Measurements from ENCODE around the gene KIR2DL4.
"Not testable (repeated sequence)": the region's sequence is repeated elsewhere in the genome, so short reads cannot be mapped to it uniquely, and the experiment has no call there.

The KIR2DL4 gene

DNA sequence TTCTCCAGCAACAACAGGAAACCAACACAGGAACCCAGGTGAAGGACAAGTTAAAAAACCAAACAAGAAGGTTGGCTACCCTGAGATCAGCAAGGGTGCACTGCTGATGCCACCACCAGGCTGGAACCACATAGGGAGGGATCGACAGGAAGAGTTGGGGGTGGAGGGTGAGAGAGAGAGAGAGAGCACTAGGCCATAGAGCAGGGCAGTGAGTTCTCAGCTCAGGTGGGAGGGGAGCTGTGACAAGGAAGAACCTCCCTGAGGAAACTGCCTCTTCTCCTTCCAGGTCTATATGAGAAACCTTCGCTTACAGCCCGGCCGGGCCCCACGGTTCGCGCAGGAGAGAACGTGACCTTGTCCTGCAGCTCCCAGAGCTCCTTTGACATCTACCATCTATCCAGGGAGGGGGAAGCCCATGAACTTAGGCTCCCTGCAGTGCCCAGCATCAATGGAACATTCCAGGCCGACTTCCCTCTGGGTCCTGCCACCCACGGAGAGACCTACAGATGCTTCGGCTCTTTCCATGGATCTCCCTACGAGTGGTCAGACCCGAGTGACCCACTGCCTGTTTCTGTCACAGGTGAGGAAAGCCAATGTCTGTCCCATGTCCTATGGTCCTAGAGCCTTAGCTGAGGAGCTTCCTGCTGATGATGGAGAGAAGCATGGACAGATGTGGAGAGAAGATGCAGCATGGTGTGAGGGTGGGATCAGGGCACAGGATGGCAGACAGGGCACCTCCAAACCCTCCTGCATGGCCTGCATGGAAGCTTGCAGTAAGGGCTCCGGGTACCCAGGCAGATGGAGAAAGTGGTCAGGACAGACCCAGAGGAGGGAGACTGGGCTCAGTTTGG, 2.5 kb downstream of the KIR2DL4 start:
- no peak for DNase-seq

DNA sequence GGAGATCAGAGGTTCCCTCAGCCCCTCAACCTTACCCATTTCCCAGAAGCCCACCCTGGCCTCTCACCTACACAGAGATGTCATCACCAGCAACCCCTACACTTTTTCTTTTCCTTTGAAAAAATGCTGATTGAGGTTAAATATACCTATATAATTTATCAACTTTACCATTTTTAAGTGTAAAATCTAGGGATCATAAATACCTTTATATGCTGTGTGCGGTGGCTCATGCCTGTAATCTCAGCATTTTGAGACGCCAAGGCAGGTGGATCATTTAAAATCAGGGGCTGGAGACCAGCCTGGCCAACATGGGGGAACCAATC, 3.1 kb downstream of the KIR2DL4 start:
- no peak for DNase-seq

- not testable (repeated sequence) for DNase-seq
Observed at GRCh38 chr19:54814571-54814970, 11.2 kb downstream of the KIR2DL4 start.

GRCh38 chr19:54816251-54816650, 12.8 kb downstream of the KIR2DL4 start, which contains the start of gene KIR3DL1:
Gene KIR3DL1 (plus strand): TSS chr19:54816468.
- DNase-seq = not testable (repeated sequence)

GRCh38 chr19:54817670-54818536, 14.5 kb downstream of the KIR2DL4 start:
- DNase-seq = no peak

- DNase-seq = not testable (repeated sequence)
Observed at GRCh38 chr19:54824416-54824815, 21.0 kb downstream of the KIR2DL4 start.

GRCh38 chr19:54825326-54825725, 21.9 kb downstream of the KIR2DL4 start:
- not testable (repeated sequence) for DNase-seq

DNA sequence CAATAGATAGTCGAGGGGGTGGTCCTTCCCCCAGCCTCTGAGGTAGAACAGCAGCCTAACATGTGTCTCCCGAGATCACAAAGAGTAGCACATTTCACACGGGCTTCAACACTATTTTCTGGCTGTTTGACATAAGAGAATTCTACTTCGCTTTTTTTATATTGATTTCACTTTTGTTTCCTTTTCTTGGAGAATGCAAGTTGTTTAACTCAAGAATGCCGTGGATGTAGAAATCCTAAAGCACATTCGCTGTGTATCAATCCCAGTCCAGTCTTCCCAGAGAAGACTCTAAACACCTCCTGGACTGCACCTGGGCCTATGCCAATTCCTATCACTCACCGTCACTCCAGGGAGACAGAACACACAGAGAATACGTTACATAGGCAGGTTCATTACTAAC, 24.7 kb downstream of the KIR2DL4 start:
- DNase-seq = not testable (repeated sequence)

DNA sequence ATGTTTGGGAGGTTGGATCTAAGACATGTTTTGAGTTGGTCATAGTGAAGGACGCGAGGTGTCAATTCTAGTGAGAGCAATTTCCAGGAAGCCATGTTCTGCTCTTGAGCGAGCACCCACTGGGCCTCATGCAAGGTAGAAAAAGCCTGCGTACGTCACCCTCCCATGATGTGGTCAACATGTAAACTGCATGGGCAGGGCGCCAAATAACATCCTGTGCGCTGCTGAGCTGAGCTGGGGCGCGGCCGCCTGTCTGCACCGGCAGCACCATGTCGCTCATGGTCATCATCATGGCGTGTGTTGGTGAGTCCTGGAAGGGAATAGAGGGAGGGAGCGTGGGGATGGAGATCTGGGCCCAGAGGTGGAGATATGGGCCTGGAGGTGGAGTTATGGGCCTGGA, 29.1 kb downstream of the KIR2DL4 start, which contains the start of gene KIR2DS4:
TSS of gene KIR2DS4 (plus strand) at position 181 of the 400 bp plus-strand sequence.
- not testable (repeated sequence) for DNase-seq

GRCh38 chr19:54835126-54835525, 31.7 kb downstream of the KIR2DL4 start:
- DNase-seq = not testable (repeated sequence)

GRCh38 chr19:54837522-54837921, 34.1 kb downstream of the KIR2DL4 start:
- not testable (repeated sequence) for DNase-seq

DNA sequence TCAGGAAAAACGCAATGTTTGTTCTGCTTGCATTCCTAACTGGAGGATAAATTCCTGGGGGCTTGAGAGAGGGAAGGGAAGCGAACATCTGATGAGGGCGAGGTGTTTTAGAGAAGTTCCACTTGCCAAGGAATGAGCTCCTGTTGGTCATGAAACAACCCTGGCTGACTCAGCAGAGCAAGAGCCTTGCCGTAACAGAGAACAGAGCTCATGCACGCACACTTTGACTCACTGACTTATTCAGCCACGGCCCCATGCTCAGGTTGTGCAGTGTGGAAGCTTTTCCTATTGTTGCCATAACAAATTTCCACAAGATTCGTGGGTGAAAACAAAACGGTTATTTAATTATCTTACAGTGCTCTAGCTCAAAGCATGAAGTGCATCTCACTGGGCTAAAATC, 39.8 kb downstream of the KIR2DL4 start:
- not testable (repeated sequence) for DNase-seq

GRCh38 chr19:54850061-54850640, 46.7 kb downstream of the KIR2DL4 start, which contains the start of gene KIR3DL2:
Gene KIR3DL2 (plus strand): TSS chr19:54850443. CDS start chr19:54850476, 33 bp downstream.
- DNase-seq = not testable (repeated sequence)

- DNase-seq = no peak
Observed at GRCh38 chr19:54850930-54851329, 47.5 kb downstream of the KIR2DL4 start.

- no peak for DNase-seq
Observed at GRCh38 chr19:54851353-54851752, 47.9 kb downstream of the KIR2DL4 start.

GRCh38 chr19:54855241-54855640, 51.8 kb downstream of the KIR2DL4 start:
- DNase-seq = not testable (repeated sequence)

- not testable (repeated sequence) for DNase-seq
Observed at GRCh38 chr19:54858476-54858875, 55.1 kb downstream of the KIR2DL4 start.

DNA sequence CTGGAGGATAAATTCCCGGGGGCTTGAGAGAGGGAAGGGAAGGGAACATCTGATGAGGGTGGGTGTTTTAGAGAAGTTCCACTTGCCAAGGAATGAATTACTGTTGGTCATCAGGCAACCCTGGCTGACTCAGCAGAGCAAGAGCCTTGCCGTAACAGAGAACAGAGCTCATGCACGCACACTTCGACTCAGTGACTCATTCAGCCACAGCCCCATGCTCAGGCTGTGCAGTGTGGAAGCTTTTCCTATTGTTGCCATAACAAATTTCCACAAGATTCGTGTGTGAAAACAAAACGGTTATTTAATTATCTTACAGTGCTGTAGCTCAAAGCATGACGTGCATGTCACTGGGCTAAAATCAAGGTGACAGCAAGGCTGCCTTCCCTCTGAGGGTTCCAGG, 56.0 kb downstream of the KIR2DL4 start:
- not testable (repeated sequence) for DNase-seq

GRCh38 chr19:54863459-54863858, 60.0 kb downstream of the KIR2DL4 start:
- not testable (repeated sequence) for DNase-seq
